Endodermal cell (in vitro differentiated cells): ENCODE results near the gene GPR37. TPM values are rescaled to one million over a fixed set of nuclear protein-coding genes. Genes with fewer than 3 reads are reported as not detected.

ENCODE experiments used
- DNase-seq: peaks from one replicate; pipeline ENCODE4 v3.0.0-alpha.2; 2017
- H3K27ac ChIP-seq: 2 replicates; pipeline ENCODE4 v1.5.1; 2013; ENCODE audit warnings: mild to moderate bottlenecking, low read depth, low read length, moderate library complexity
- H3K27me3 ChIP-seq: 2 replicates; pipeline ENCODE4 v1.6.1; 2013; ENCODE audit warnings: mild to moderate bottlenecking, low read length, moderate library complexity; ENCODE audit not compliant: insufficient read depth, control insufficient read depth, poor library complexity, severe bottlenecking
- H3K36me3 ChIP-seq: 2 replicates; pipeline ENCODE4 v1.7.0; 2013; ENCODE audit warnings: mild to moderate bottlenecking, low read length, moderate library complexity; ENCODE audit not compliant: control insufficient read depth, insufficient read depth
- H3K4me1 ChIP-seq: one replicate; pipeline ENCODE4 v1.7.0; 2013; ENCODE audit warnings: low read length; ENCODE audit not compliant: control insufficient read depth, insufficient read depth
- H3K4me3 ChIP-seq: 2 replicates; pipeline ENCODE4 v1.5.1; 2013; ENCODE audit warnings: mild to moderate bottlenecking, low read length, moderate library complexity
- H3K9ac ChIP-seq: 2 replicates; pipeline ENCODE4 v1.6.1; 2013; ENCODE audit warnings: mild to moderate bottlenecking, low read length, moderate library complexity; ENCODE audit not compliant: poor library complexity, severe bottlenecking; ENCODE audit errors: extremely low read depth
- H3K9me3 ChIP-seq: 2 replicates; pipeline ENCODE4 v1.6.1; 2013; ENCODE audit warnings: mild to moderate bottlenecking, low read length, moderate library complexity; ENCODE audit not compliant: control insufficient read depth
- H3K27ac Mint-ChIP-seq: 2 replicates; pipeline ENCODE4 v1.8.0; 2020; ENCODE audit warnings: mixed read lengths
- H3K27me3 Mint-ChIP-seq: 2 replicates; pipeline ENCODE4 v1.8.0; 2021; ENCODE audit warnings: mild to moderate bottlenecking, mixed read lengths; ENCODE audit not compliant: insufficient read depth
- H3K36me3 Mint-ChIP-seq: 2 replicates; pipeline ENCODE4 v1.8.0; 2020; ENCODE audit warnings: low read depth, mixed read lengths
- H3K4me1 Mint-ChIP-seq: 2 replicates; pipeline ENCODE4 v1.8.0; 2020; ENCODE audit warnings: mixed read lengths
- H3K4me3 Mint-ChIP-seq: 2 replicates; pipeline ENCODE4 v1.8.0; 2020; ENCODE audit warnings: mild to moderate bottlenecking, moderate library complexity, mixed read lengths
- H3K9me3 Mint-ChIP-seq: 2 replicates; pipeline ENCODE4 v1.8.0; 2020; ENCODE audit warnings: mild to moderate bottlenecking, mixed read lengths
- WGBS, 2 experiments: methylation state at CpG; one replicate each; pipeline versions ENCODE4 v1.1.5 to v1.1.7; 2013; ENCODE audit warnings: missing lambda C conversion rate in 2 of 2, mixed read lengths in 1 of 2; ENCODE audit not compliant: insufficient coverage in 1 of 2, insufficient read length in 1 of 2; 5-methylcytosine and 5-hydroxymethylcytosine counted together
- total RNA-seq, 2 donors: library from RNA; stranded (reverse); fragmentation: NEBNext Ultra II Directional in 1 of 2; extraction: Animal tissue kit (Norgen Biotek cat#: 25700) in 1 of 2; gene quantifications; 2 replicates in 1 of 2; 3 replicates in 1 of 2; pipeline ENCODE4 v1.2.1, GENCODE V29; 2021
- TF ChIP-seq, protein P1 (sequence below): fragments of 200-600 bp; sonication (generic); conservative IDR thresholded peaks from 2 replicates; pipeline ENCODE4 v1.5.0; 2021; ENCODE audit warnings: antibody characterized with exemption, mild to moderate bottlenecking

GPR37 gene
- total RNA-seq, 2 donors from 2014 or later, result 31.6 to 33.1 TPM

DNA sequence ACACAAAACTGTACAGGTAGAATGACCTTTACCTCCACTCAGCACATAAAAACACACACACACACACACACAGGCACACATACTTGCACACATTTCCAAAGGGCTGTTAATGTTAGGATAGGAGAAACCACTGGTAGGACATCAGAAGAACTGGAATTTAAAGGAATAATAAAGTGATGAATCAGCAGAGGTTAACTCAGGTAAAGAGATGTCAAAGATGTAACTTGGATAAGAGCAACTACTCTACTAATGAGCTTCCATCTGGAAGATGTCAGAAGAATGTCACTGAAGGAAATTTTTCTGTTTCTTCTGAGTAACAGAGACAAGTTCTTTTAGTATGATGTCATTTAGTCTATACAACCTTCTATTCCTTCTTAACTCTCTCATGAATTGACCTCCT is 26.4 kb upstream of the GPR37 start:
- no peak overlapping the region for H3K27ac Mint-ChIP-seq
- no peak overlapping the region for H3K9ac ChIP-seq
- H3K4me3 Mint-ChIP-seq, result no peak overlapping the region

DNA sequence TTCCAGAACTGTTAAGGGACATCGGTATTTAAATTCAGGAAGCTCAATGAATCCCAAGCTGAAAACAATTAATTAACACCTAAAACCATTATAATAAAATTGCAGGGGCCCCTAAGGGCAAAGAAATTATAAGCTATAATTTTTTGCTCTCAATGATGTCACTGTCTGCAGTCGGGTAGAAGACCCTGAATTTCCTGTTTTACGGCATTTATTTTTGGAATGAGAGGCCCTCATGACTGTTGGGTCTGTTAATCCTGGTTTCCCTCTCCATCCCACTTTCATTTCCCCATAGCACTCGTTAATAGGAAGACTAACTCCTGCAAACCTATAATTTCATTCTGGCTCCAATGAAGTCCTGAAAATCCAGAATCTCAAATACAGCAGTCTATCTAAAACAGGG is 25.8 kb upstream of the GPR37 start:
- no peaks in the 10 kb centered on the region for H3K27me3 ChIP-seq
- H3K9ac ChIP-seq, result no peak overlapping the region
- no peak overlapping the region for H3K27ac Mint-ChIP-seq
- H3K9me3 ChIP-seq, result no peaks in the 10 kb centered on the region
- no peaks in the 10 kb centered on the region for H3K9me3 Mint-ChIP-seq
- no peaks in the 10 kb centered on the region for H3K4me1 ChIP-seq
- H3K36me3 ChIP-seq, result no peaks in the 10 kb centered on the region
- H3K27me3 Mint-ChIP-seq, result no peaks in the 10 kb centered on the region
- DNase-seq, result no peak
- no peaks in the 10 kb centered on the region for H3K4me1 Mint-ChIP-seq
- no peak overlapping the region for H3K27ac ChIP-seq
- no peaks in the 10 kb centered on the region for H3K36me3 Mint-ChIP-seq
- H3K4me3 ChIP-seq, result no peak overlapping the region
- no peak overlapping the region for H3K4me3 Mint-ChIP-seq
- 93 to 96% methylated on average over 3 to 4 of the region's 4 CpGs for WGBS, 2 experiments
- TF ChIP-seq, protein P1, sequence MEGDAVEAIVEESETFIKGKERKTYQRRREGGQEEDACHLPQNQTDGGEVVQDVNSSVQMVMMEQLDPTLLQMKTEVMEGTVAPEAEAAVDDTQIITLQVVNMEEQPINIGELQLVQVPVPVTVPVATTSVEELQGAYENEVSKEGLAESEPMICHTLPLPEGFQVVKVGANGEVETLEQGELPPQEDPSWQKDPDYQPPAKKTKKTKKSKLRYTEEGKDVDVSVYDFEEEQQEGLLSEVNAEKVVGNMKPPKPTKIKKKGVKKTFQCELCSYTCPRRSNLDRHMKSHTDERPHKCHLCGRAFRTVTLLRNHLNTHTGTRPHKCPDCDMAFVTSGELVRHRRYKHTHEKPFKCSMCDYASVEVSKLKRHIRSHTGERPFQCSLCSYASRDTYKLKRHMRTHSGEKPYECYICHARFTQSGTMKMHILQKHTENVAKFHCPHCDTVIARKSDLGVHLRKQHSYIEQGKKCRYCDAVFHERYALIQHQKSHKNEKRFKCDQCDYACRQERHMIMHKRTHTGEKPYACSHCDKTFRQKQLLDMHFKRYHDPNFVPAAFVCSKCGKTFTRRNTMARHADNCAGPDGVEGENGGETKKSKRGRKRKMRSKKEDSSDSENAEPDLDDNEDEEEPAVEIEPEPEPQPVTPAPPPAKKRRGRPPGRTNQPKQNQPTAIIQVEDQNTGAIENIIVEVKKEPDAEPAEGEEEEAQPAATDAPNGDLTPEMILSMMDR, result no peak

More for the DNA sequence above, 26.4 kb upstream of the GPR37 start:
- H3K36me3 ChIP-seq, result no peaks in the 10 kb centered on the region
- no peaks in the 10 kb centered on the region for H3K9me3 Mint-ChIP-seq
- H3K36me3 Mint-ChIP-seq, result no peaks in the 10 kb centered on the region
- no peak overlapping the region for H3K4me3 ChIP-seq
- H3K27me3 ChIP-seq, result no peaks in the 10 kb centered on the region
- H3K9me3 ChIP-seq, result no peaks in the 10 kb centered on the region
- H3K4me1 ChIP-seq, result no peaks in the 10 kb centered on the region
- H3K27me3 Mint-ChIP-seq, result no peaks in the 10 kb centered on the region
- DNase-seq, result no peak
- TF ChIP-seq, protein P1, result no peak
- H3K27ac ChIP-seq, result no peak overlapping the region
- no peaks in the 10 kb centered on the region for H3K4me1 Mint-ChIP-seq

DNA sequence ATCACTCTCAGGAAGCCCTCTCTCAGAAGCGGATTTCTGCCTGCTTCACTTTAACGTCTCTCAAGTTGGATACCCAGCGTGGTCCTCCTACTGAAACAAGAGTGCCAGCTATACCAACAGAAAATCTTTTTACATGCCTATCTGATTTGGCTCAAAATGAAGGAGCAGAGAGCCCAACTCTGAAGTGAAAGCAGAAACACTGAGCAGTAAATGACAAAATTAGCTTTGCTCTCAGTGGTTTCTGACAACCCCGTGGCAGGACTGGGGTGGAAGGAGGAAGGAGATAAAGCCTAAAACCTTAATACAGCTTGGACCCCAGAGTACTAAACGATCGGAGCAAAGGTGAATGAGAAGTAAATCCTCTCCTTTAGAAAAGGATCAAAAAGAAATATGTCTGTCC is 25.1 kb upstream of the GPR37 start:
- Mint-ChIP-seq H3K27ac (no peak overlapping the region), H3K4me3 (no peak overlapping the region), H3K4me1 (no peaks in the 10 kb centered on the region), H3K36me3 (no peaks in the 10 kb centered on the region), H3K27me3 (no peaks in the 10 kb centered on the region), H3K9me3 (no peaks in the 10 kb centered on the region)
- no peak overlapping the region for H3K4me3 ChIP-seq
- H3K9me3 ChIP-seq, result no peaks in the 10 kb centered on the region
- no peaks in the 10 kb centered on the region for H3K27me3 ChIP-seq
- no peak overlapping the region for H3K27ac ChIP-seq
- no peak overlapping the region for H3K9ac ChIP-seq
- TF ChIP-seq, protein P1, result no peak
- no peaks in the 10 kb centered on the region for H3K4me1 ChIP-seq
- H3K36me3 ChIP-seq, result no peaks in the 10 kb centered on the region
- no peak for DNase-seq
- WGBS, 2 experiments, result 87 to 100% methylated on average over 3 to 6 of the region's 6 CpGs
